ENCODE measurements around the gene NSD1.
"Not testable (repeated sequence)": the region's sequence is repeated elsewhere in the genome, so short reads cannot be mapped to it uniquely, and the experiment has no call there.

The NSD1 gene

DNA sequence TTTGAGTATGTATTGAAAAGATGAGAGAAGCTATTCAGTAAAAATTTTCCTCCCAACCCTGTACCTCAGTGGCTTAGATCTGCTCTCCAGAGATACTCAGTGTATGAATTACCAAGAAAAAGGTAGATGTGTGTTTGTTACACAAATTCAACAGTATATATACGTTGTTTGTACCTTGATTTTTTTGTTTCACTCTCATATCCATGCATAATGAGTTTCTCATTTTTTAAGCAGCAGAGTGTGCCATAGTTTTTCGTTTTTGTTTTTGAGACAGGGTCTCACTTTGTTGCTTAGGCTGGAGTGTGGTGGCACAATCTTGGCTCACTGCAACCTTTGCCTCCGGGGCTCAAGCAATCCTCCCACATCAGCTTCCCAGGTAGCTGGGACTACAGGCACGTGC is 92.2 kb downstream of the NSD1 start:
- FAIRE-seq (no peak), DNase-seq (ENCODE audit: low spot score) (no peak)

DNA sequence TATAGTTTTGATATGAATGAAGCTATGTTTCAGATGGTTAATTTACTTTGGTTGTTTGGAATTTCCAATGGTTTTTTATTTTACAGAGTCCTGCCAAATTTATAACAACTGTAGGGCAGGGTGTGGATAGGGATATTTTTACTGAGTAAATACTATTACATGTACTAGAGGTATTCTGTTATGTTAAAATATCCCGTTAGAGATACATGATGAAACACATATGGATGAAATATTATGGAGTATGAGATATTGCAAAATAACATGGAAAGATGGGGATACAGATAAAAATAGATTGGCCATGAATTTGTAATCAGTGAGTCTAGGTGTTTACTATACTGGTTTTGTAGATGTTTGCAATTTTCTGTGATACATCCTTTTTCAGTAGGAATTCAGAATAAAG is 93.3 kb downstream of the NSD1 start:
- FAIRE-seq: no peak
- DNase-seq (ENCODE audit: low spot score): no peak

- no peak for DNase-seq (ENCODE audit: low spot score)
- FAIRE-seq: no peak
Measured at GRCh38 chr5:177228751-177229150, 95.2 kb downstream of the NSD1 start.

DNA sequence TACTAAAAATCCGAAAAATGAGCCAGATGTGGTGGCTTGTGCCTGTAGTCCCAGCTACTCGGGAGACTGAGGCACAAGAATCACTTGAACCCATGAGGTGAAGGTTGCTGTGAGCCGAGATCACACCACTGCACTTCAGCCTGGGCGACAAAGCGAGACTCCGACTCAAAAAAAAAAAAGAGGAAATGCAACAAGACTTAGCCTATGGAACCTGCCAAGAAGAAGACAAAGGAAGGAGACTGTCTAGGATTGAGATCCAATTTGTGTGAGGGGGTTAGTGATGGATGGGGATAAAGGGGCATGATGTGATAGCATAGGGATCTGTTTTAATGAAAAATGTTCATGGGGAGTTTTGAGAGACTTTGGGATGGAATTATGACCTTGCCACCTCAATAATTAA is 97.1 kb downstream of the NSD1 start:
- DNase-seq (ENCODE audit: low spot score): no peak
- no peak for FAIRE-seq

- DNase-seq (ENCODE audit: low spot score): no peak
- no peak for FAIRE-seq
Measured at GRCh38 chr5:177231479-177232250, 98.1 kb downstream of the NSD1 start.

GRCh38 chr5:177232358-177232757 is 98.8 kb downstream of the NSD1 start:
- FAIRE-seq (no peak), DNase-seq (ENCODE audit: low spot score) (no peak)

DNA sequence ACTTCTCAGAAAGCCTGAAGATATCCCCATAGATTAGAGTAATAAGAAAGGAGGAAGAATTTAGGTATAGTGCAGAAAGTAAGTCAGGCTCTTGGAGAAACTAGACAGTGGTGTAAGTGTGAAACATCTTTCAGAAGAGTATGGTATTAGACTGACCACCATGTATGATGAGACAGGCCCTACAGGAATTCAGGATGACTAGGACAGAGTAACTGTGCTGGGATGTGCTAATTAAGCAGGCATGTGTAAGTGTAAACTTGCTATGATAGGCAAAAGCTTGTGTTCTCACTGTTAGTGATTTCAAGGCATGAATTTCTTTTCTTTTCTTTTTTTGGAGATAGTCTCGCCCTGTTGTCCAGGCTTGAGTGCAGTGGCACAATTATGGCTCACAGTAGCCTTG is 99.2 kb downstream of the NSD1 start:
- no peak for FAIRE-seq
- no peak for DNase-seq (ENCODE audit: low spot score)

DNA sequence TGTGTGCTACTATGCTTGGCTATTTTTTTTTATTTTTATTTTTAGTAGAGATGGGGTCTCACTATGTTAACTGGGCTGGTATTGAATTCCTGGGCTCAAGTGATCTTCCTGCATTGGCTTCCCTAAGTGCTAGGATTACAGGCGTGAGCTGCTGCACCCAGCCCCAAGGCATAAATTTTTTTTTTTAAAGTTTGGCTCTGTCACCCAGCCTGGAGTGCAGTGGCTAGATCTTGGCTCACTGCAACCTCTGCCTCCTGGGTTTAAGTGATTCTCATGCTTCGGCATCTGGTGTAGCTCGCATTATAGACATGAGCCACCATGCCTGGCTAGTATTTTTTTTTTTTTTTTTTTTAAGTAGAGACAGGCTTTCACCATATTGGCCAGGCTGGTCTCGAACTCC is 99.6 kb downstream of the NSD1 start:
- DNase-seq (ENCODE audit: low spot score) (no peak), FAIRE-seq (no peak)

GRCh38 chr5:177233802-177234201 is 100.2 kb downstream of the NSD1 start:
- FAIRE-seq: no peak

GRCh38 chr5:177234841-177235240 is 101.3 kb downstream of the NSD1 start:
- FAIRE-seq (no peak), DNase-seq (ENCODE audit: low spot score) (no peak)

More at GRCh38 chr5:177233802-177234201, 100.2 kb downstream of the NSD1 start:
- DNase-seq (ENCODE audit: low spot score): no peak

DNA sequence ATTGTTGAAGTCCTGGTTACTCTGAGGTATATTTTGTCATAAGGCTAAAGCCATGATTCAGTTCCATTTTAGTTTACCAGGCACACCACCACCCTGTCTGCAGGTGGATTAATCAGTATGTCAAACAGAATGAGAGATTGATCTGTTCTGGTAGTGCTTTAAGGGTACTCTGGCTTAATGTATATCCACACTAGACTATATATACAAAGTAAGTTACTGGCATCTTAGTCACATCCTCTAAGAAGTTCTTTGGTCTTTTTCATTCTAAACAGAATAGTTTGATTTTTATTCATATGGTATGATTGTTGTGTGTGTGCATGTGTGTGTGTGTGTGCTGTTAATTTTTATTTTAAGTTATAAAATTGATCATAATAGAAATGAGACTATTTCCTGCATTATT is 108.2 kb downstream of the NSD1 start:
- DNase-seq (ENCODE audit: low spot score) (no peak), FAIRE-seq (no peak)

DNA sequence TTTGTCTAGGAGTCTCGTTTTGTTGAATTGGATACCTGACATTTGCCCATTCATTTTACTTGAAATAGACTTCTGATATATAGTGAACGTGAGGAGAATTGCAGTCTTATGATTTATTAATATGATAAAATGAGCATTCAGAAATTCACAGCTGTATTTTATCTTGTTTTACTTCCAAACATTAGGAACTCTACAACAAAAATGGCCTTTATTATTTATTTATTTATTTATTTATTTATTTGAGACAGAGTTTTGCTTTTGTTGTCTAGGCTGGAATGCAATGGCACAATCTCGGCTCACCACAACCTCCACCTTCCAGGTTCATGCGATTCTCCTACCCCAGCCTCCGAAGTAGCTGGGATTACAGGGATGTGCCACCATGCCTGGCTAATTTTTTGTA is 108.7 kb downstream of the NSD1 start:
- DNase-seq (ENCODE audit: low spot score) (no peak), FAIRE-seq (no peak)

DNA sequence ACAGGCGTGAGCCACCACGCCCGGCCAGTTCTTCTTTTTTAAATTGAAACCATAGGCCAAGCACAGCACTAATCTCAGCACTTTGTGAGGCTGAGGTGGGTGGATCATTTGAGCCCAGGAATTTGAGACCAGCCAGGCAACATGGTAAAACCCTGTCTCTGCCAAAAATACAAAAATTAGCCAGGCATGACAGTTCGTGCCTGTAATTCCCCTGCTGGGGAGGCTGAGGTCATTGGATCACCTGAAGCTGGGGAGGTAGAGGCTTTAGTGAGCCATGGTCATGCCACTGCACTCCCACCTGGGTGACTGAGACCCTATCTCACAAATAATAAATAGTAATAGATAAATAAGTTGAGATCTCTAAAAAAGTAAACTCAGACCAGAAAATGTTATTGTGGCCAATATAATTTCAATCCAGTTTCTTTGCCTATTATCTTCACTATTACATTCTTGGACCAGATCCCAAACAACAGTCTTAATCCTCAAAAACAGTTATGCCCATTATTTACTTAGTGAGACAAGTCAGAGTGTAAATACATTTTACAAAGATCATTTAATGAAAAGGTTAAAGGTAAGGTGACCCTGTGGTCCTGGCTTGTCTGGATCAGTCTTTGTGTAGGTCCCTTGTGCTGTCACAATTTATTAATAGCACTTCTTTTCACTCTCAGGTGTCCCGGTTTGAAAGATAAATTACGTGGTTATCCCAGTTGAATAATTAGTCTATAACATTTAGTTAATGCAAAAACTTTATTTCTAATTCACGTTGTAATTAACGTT is 116.4 kb downstream of the NSD1 start:
- no peak for DNase-seq (ENCODE audit: low spot score)
- FAIRE-seq: no peak

DNA sequence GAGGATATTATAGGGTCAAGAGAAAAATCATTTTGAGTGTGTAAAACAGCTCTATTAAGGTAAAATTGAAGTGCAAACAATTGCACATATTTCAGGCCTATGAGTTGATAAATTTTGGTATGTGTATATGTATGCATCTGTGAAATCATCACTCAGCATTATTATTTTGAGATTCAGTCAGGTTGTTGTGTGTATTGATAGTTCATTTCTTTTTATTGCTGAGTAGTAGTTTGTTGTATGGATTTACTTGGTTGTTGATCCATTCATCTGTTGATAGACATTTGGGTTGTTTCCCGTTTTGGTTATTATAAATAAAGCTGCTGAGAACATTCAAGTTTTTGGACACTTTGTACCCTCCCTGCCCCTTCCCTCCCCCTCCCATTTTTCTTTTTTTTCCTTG is 119.7 kb downstream of the NSD1 start:
- FAIRE-seq (no peak), DNase-seq (ENCODE audit: low spot score) (no peak)

GRCh38 chr5:177256296-177256695 is 122.7 kb downstream of the NSD1 start:
- FAIRE-seq (no peak), DNase-seq (ENCODE audit: low spot score) (peak; percentile 20)

DNA sequence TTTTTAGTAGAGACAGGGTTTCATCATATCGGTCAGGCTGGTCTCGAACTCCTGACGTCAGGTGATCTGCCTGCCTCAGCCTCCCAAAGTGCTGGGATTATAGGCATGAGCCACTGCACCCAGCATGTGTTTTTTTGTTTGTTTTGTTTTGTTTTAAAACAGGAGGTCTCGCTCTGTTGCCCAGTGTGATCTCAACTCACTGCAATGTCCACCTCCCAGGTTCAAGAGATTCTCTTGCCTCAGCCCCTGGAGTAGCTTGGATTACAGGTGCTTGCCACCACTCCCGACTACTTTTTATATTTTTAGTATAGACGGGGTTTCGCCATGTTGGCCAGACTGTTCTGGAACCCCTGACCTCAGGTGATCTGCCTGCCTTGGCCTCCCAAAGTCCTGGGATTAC is 125.1 kb downstream of the NSD1 start:
- FAIRE-seq; DNase-seq (ENCODE audit: low spot score): not testable (repeated sequence)

DNA sequence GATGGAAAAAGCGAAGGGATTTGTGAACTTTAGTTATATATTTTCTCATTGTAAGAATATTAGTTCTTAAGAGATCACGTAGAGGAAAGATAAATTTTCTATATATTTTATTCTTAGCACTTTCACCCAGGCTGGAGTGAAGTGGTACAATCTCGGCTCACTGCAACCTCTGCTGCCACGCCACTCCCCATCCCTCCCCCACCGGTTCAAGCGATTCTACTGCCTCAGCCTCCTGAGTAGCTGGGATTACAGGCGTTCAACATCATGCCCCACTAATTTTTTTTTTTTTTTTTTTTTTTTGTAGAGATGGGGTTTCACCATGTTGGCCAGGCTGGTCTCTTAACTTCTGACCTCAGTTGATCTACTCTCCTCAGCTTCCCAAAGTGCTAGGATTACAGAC is 127.4 kb downstream of the NSD1 start:
- no peak for DNase-seq (ENCODE audit: low spot score)
- no peak for FAIRE-seq

- FAIRE-seq (no peak), DNase-seq (ENCODE audit: low spot score) (no peak)
Measured at GRCh38 chr5:177261510-177261909, 127.9 kb downstream of the NSD1 start.

DNA sequence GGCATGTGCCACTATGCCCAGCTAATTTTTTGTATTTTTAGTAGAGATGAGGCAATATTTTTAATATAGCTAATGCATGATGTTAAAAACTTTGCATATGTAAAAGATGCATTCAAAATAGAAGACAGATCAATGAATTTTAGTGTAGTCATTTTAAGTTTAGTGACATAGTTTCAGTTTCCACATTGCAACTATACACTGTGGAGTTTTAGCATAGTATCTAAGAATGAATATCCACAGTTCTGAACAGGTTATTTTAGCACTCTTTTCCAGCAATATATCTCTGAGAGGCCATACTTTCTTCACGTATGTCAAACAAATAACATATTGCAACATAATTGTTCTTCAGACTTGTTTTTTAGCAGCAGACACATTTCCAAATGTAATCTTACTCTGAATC is 130.6 kb downstream of the NSD1 start:
- DNase-seq (ENCODE audit: low spot score) (no peak), FAIRE-seq (no peak)

- no peak for DNase-seq (ENCODE audit: low spot score)
- no peak for FAIRE-seq
Measured at GRCh38 chr5:177265395-177265794, 131.8 kb downstream of the NSD1 start.

DNA sequence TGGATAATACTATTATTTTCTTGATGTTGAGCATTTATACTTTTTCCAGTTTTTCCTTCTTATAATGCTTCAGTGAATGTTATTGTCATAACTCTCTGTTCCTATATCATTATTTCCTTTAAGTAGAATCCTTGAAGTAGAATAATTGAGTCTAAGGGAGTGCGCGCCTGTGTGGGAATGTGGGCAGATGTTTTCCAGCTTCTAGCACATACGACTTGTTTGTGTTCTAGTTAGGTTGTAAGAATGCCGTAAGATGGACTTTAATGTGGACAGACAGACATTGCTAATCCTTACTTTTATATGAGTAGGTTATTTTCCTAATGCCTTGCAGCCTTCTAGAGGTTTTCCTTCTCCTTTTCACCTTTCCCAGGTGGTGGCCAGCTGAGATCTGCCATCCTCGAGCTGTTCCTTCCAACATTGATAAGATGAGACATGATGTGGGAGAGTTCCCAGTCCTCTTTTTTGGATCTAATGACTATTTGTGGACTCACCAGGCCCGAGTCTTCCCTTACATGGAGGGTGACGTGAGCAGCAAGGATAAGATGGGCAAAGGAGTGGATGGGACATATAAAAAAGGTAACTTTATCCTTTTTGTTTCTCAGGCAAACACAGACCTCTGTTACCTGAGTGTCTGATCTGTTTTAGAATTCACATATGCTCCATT is 135.8 kb downstream of the NSD1 start:
- DNase-seq (ENCODE audit: low spot score) (no peak), FAIRE-seq (no peak)

- DNase-seq (ENCODE audit: low spot score) (no peak), FAIRE-seq (no peak)
Measured at GRCh38 chr5:177269976-177270375, 136.4 kb downstream of the NSD1 start.

Measured in urothelium cell line (cell line).